Suprapubic skin (tissue), 4 donors: Measurements from ENCODE around the gene BCL11B. TPM values are rescaled to one million over a fixed set of nuclear protein-coding genes. Genes with fewer than 3 reads are reported as not detected.

Source experiments
- DNase-seq, 2 donors: peaks; one replicate each; pipeline ENCODE4 v3.0.0-alpha.2; 2019; ENCODE audit warnings: low spot score in 2 of 2
- H3K27ac ChIP-seq: fragments of 200-600 bp; sonication (generic); one replicate; pipeline ENCODE4 v1.5.1; 2019
- H3K27me3 ChIP-seq: fragments of 200-600 bp; sonication (generic); one replicate; pipeline ENCODE4 v1.5.1; 2019
- H3K36me3 ChIP-seq: fragments of 200-600 bp; sonication (generic); one replicate; pipeline ENCODE4 v1.5.1; 2019
- H3K4me1 ChIP-seq: fragments of 200-600 bp; sonication (generic); one replicate; pipeline ENCODE4 v1.5.1; 2019
- H3K4me3 ChIP-seq: fragments of 200-600 bp; sonication (generic); one replicate; pipeline ENCODE4 v1.5.1; 2019; ENCODE audit warnings: mild to moderate bottlenecking
- H3K9me3 ChIP-seq: fragments of 200-600 bp; sonication (generic); one replicate; pipeline ENCODE4 v1.5.1; 2019
- CTCF ChIP-seq, 2 donors: fragments of 200-600 bp in 1 of 2; fragments of 450-650 bp in 1 of 2; sonication (generic) in 1 of 2; IDR thresholded peaks; one replicate each; pipeline ENCODE4 v1.5.1; 2016 to 2019; ENCODE audit warnings: antibody characterized with exemption in 2 of 2, mild to moderate bottlenecking in 1 of 2, moderate library complexity in 1 of 2
- EP300 ChIP-seq: sonication (generic); formaldehyde crosslinking; IDR thresholded peaks from one replicate; pipeline ENCODE4 v1.6.1; 2017; ENCODE audit warnings: antibody characterized with exemption
- POLR2A ChIP-seq, 2 donors: fragments of 450-650 bp; IDR thresholded peaks; one replicate each; pipeline ENCODE4 v1.6.1; 2017; ENCODE audit warnings: antibody characterized with exemption in 2 of 2, mild to moderate bottlenecking in 2 of 2, moderate library complexity in 2 of 2
- POLR2AphosphoS5 ChIP-seq, 3 donors: sonication (generic); formaldehyde crosslinking; IDR thresholded peaks; one replicate each; pipeline ENCODE4 v1.6.1; 2017; ENCODE audit warnings: antibody characterized with exemption in 3 of 3
- WGBS: methylation state at CpG from one replicate; pipeline ENCODE4 v1.1.5; 2018; 5-methylcytosine and 5-hydroxymethylcytosine counted together
- total RNA-seq, 4 donors: library from RNA; depleted of rRNA; stranded (reverse); fragments of >200 nt; gene quantifications; one replicate each; pipeline ENCODE4 v1.1.0, GENCODE V29; 2016

BCL11B gene
- total RNA-seq, 4 donors from 2014 or later = 35.9 to 53.8 (median 47.5) TPM

GRCh38 chr14:99296517-99296916 lies 24.5 kb upstream of the BCL11B start:
- H3K36me3 ChIP-seq = no peaks in the 10 kb centered on the region
- TF ChIP-seq POLR2AphosphoS5 (IDR thresholded peaks at IDR 0.05) (no peak), POLR2A (IDR thresholded peaks at IDR 0.05) (no peak), CTCF (IDR thresholded peaks at IDR 0.05) (no peak), EP300 (no peak)
- 71% methylated on average over 10 of the region's 10 CpGs for WGBS
- H3K4me3 ChIP-seq = no peak overlapping the region
- H3K4me1 ChIP-seq = no peaks in the 10 kb centered on the region
- peaks cover 11% of the 10 kb centered on the region for H3K9me3 ChIP-seq
- DNase-seq = no peak
- H3K27me3 ChIP-seq = no peaks in the 10 kb centered on the region
- H3K27ac ChIP-seq = no peak overlapping the region

GRCh38 chr14:99289394-99290189 lies 17.6 kb upstream of the BCL11B start:
- no peak overlapping the region for H3K27ac ChIP-seq
- TF ChIP-seq CTCF (IDR thresholded peaks at IDR 0.05) (no peak), POLR2AphosphoS5 (IDR thresholded peaks at IDR 0.05) (no peak), EP300 (no peak), POLR2A (IDR thresholded peaks at IDR 0.05) (no peak)
- no peak for DNase-seq
- peaks cover 6% of the 10 kb centered on the region for H3K27me3 ChIP-seq
- no peaks in the 10 kb centered on the region for H3K9me3 ChIP-seq
- no peak overlapping the region for H3K4me3 ChIP-seq
- whole genome bisulfite sequencing = 84% methylated on average over 9 of the region's 12 CpGs
- H3K4me1 ChIP-seq = no peaks in the 10 kb centered on the region
- H3K36me3 ChIP-seq = no peaks in the 10 kb centered on the region

DNA sequence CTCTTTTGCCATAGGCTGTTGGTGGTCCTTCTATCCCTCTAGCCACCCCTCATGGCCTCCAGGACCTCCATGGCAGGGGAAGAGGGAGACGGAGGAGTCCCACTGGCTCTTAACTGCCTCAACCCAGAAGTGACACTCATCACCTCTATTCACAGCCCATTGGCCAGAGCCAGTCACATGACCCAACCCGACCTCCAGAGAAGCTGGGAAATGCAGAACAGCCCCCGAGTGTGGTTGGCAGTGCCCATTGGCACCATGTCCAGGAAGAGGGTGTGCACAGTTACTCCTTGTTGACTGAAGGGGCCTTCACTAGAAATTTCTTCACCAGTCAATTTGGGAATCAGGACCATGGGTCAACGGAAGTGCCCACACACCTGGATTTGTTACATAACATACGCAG lies 17.0 kb upstream of the BCL11B start:
- Histone ChIP-seq H3K4me3 (no peak overlapping the region), H3K9me3 (no peaks in the 10 kb centered on the region), H3K36me3 (no peaks in the 10 kb centered on the region), H3K27me3 (peaks cover 12% of the 10 kb centered on the region), H3K27ac (no peak overlapping the region), H3K4me1 (no peaks in the 10 kb centered on the region)
- TF ChIP-seq EP300 (no peak), POLR2AphosphoS5 (IDR thresholded peaks at IDR 0.05) (no peak), POLR2A (IDR thresholded peaks at IDR 0.05) (no peak), CTCF (IDR thresholded peaks at IDR 0.05) (no peak)
- no peak for DNase-seq
- WGBS = 89% methylated on average over 5 of the region's 5 CpGs

DNA sequence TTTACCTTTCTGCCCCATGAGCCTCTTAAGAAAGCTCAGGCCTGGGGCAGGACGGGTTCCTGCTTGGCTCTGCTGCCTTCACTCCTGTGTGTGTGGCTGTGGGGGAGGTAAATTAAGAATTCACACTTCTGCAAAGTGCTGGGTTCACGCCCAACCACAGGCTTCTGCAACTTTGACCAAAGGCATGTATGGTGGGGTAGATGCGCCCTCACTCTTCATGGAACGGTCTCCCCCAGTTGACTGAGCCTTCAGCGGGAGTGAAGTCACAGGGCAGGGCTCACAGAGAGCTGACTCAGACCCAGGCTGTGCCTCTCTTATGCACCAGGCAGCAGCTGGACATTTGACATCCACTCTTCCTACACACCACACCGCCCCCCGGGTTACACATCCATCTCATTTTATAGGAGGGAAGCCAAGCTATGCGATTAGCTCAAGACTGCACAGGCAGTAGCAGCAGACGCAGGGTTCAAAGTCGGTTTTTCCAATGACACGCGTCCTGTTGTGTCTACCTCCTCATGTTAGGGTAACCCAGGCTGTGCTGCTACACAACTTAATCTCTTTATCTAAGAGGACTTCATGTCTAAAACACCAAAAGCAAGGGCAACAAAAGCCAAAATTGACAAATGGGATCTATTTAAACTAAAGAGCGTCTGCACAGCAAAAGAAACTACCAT lies 15.4 kb upstream of the BCL11B start:
- Histone ChIP-seq H3K9me3 (no peaks in the 10 kb centered on the region), H3K36me3 (no peaks in the 10 kb centered on the region), H3K27ac (no peak overlapping the region), H3K4me3 (no peak overlapping the region), H3K27me3 (peaks cover 16% of the 10 kb centered on the region), H3K4me1 (no peaks in the 10 kb centered on the region)
- WGBS = 67% methylated on average over 9 of the region's 13 CpGs
- DNase-seq = no peak
- no peak for TF ChIP-seq EP300

GRCh38 chr14:99286761-99287160 lies 14.8 kb upstream of the BCL11B start:
- Histone ChIP-seq H3K4me3 (no peak overlapping the region), H3K9me3 (no peaks in the 10 kb centered on the region), H3K4me1 (no peaks in the 10 kb centered on the region), H3K27me3 (peaks cover 16% of the 10 kb centered on the region), H3K27ac (no peak overlapping the region), H3K36me3 (no peaks in the 10 kb centered on the region)
- TF ChIP-seq CTCF (IDR thresholded peaks at IDR 0.05) = no peak
- no peak for TF ChIP-seq EP300
- TF ChIP-seq POLR2A (IDR thresholded peaks at IDR 0.05) = no peak
- no peak for TF ChIP-seq POLR2AphosphoS5 (IDR thresholded peaks at IDR 0.05)
- no peak for DNase-seq
- WGBS = 96% methylated on average over 2 of the region's 2 CpGs
